ENCODE measurements around the gene NEU2. TPM values are rescaled to one million over a fixed set of nuclear protein-coding genes. Genes with fewer than 3 reads are reported as not detected.

The NEU2 gene
- total RNA-seq, 1 experiment from 2014 or later = not detected

GRCh38 chr2:233044974-233045605, 12.6 kb downstream of the NEU2 start:
- BruUV-seq (replicated peaks) = no TSS peak
- ChIA-PET CTCF (no interaction called here), POLR2A (ENCODE audit: unreplicated experiment) (interaction anchor here (0.6 kb wide), 2 partner anchors 18 to 29 kb away, joined by 4 to 7 read pairs; no protein-coding TSS in a partner anchor)
- Histone ChIP-seq H2AFZ (no peak overlapping the region), H4K20me1 (ENCODE audit: insufficient read depth) (no peaks in the 10 kb centered on the region), H3K27ac (no peak overlapping the region), H3K9me3 (ENCODE audit: insufficient read depth, low read depth) (no peaks in the 10 kb centered on the region), H3K9me2 (ENCODE audit: insufficient read depth) (no peaks in the 10 kb centered on the region), H3K4me2 (no peak overlapping the region), H3K4me3 (no peak overlapping the region), H3F3A (ENCODE audit: insufficient read depth, low read depth) (peaks cover 18% of the 10 kb centered on the region), H3K36me3 (ENCODE audit: low read depth) (no peaks in the 10 kb centered on the region), H3K4me1 (replicated peaks; ENCODE audit: insufficient read depth) (peaks cover 26% of the 10 kb centered on the region), H3K27me3 (ENCODE audit: insufficient read depth, low read depth) (no peaks in the 10 kb centered on the region), H3K79me2 (ENCODE audit: low read depth) (no peaks in the 10 kb centered on the region)
- no peak for TF ChIP-seq CTCF (conservative IDR thresholded peaks at IDR 0.05)
- no peak for TF ChIP-seq EZH2 (IDR thresholded peaks at IDR 0.05; ENCODE audit: low read depth)
- intact Hi-C loops (cut with micrococcal nuclease; ENCODE audit: unreplicated experiment) = no loop called here
- DNase-seq = no peak

DNA sequence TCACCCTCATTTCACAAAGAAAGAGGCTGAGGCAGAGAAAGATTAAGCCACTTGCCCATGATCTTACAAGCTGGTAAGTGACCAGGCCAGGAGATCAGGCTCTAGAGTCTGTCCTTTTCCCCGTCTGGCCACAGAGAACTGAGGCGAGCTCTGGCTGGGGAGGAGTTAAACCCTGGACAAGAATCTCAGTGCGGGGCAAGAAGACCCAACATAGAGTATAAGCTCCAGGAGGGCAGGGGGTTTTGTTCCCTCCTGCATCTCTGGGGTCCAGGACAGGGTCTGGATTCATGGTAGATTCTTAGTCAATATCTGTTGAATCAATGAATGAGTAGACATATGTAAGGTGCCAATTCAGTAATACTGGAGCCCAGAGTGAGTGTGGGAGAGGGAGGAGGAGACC, 14.7 kb downstream of the NEU2 start:
- Histone ChIP-seq H3K4me3 (no peak overlapping the region), H3K4me2 (no peak overlapping the region), H4K20me1 (ENCODE audit: insufficient read depth) (no peaks in the 10 kb centered on the region), H3K79me2 (ENCODE audit: low read depth) (no peaks in the 10 kb centered on the region), H3K36me3 (ENCODE audit: low read depth) (no peaks in the 10 kb centered on the region), H2AFZ (no peak overlapping the region), H3K4me1 (replicated peaks; ENCODE audit: insufficient read depth) (peaks cover 47% of the 10 kb centered on the region), H3K9me3 (ENCODE audit: insufficient read depth, low read depth) (no peaks in the 10 kb centered on the region), H3F3A (ENCODE audit: insufficient read depth, low read depth) (peaks cover 24% of the 10 kb centered on the region), H3K27ac (no peak overlapping the region), H3K27me3 (ENCODE audit: insufficient read depth, low read depth) (no peaks in the 10 kb centered on the region), H3K9me2 (ENCODE audit: insufficient read depth) (no peaks in the 10 kb centered on the region)
- TF ChIP-seq EZH2 (IDR thresholded peaks at IDR 0.05; ENCODE audit: low read depth) (no peak), CTCF (conservative IDR thresholded peaks at IDR 0.05) (no peak)
- no peak for DNase-seq
- no TSS peak for BruUV-seq (replicated peaks)
- intact Hi-C loops (cut with micrococcal nuclease; ENCODE audit: unreplicated experiment) = no loop called here
- ChIA-PET CTCF (no interaction called here), POLR2A (ENCODE audit: unreplicated experiment) (no interaction called here)

DNA sequence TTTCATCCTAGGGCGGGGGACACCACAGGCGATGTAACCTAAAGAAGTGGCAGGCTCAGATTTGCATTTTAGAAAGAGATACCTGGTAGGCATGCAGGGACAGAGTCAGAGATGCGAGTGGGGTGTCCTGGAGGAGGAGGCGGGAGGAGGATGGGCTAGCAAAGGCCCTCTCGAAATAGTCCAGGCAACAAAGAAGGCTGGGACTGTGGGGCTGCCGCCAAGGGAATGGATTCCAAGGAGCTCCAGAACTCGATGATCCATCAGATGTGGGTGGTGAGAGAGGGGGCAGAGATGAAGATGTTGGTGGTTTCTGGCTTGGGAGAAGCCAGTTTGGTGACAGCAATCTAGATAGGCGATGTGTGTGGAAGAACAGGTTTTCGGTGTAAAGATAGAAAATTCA, 15.2 kb downstream of the NEU2 start:
- H2AFZ ChIP-seq = no peak overlapping the region
- peaks cover 26% of the 10 kb centered on the region for H3F3A ChIP-seq (ENCODE audit: insufficient read depth, low read depth)
- peaks cover 49% of the 10 kb centered on the region for H3K4me1 ChIP-seq (replicated peaks; ENCODE audit: insufficient read depth)
- H3K36me3 ChIP-seq (ENCODE audit: low read depth) = no peaks in the 10 kb centered on the region
- no peaks in the 10 kb centered on the region for H4K20me1 ChIP-seq (ENCODE audit: insufficient read depth)
- no peak for DNase-seq
- H3K27me3 ChIP-seq (ENCODE audit: insufficient read depth, low read depth) = no peaks in the 10 kb centered on the region
- BruUV-seq (replicated peaks) = no TSS peak
- TF ChIP-seq EZH2 (IDR thresholded peaks at IDR 0.05; ENCODE audit: low read depth) = no peak
- TF ChIP-seq CTCF (conservative IDR thresholded peaks at IDR 0.05) = no peak
- no peaks in the 10 kb centered on the region for H3K79me2 ChIP-seq (ENCODE audit: low read depth)
- no peaks in the 10 kb centered on the region for H3K9me3 ChIP-seq (ENCODE audit: insufficient read depth, low read depth)
- intact Hi-C loops (cut with micrococcal nuclease; ENCODE audit: unreplicated experiment) = no loop called here
- no peak overlapping the region for H3K4me2 ChIP-seq
- H3K4me3 ChIP-seq = no peak overlapping the region
- ChIA-PET POLR2A (ENCODE audit: unreplicated experiment) (no interaction called here), CTCF (no interaction called here)
- no peaks in the 10 kb centered on the region for H3K9me2 ChIP-seq (ENCODE audit: insufficient read depth)
- no peak overlapping the region for H3K27ac ChIP-seq
